Measurements from ENCODE around the gene GATA1.

DNA sequence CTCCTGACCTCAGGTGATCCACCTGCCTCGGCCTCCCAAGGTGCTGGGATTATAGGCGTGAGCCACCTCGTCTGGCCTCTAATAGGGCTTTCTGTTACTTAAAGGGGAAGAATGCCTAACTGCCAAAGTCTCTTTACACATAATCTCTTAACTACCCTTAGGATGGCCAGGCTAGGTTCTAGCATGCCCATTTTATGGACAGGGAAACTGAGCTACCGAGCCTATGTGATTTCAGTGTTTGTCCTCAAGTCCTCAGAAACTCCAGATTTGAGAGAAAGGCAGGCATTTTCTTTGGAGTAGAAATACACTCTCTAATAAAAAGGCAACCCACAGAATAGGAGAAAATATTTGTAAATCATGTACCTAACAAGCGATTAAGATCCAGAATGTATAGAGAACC lies 37.2 kb upstream of the GATA1 start:
- no peak for TF ChIP-seq GATA2 (IDR thresholded peaks at IDR 0.05; ENCODE audit: low read depth, low read length)
- no peak for TF ChIP-seq GATA3 (IDR thresholded peaks at IDR 0.05; ENCODE audit: low read depth, low read length)

Measured in SH-SY5Y (cell line).